ENCODE data around the gene TAB2. TPM values are rescaled to one million over a fixed set of nuclear protein-coding genes. Genes with fewer than 3 reads are reported as not detected.

Gene TAB2
- total RNA-seq, 2 experiments from 2014 or later = 121 to 123 TPM

GRCh38 chr6:149433881-149434280, 116.4 kb downstream of the TAB2 start:
- intact Hi-C loops (cut with DNase I, micrococcal nuclease) = loop anchor here (5.0 kb wide), 2 partner anchors 857 to 877 kb away; no protein-coding TSS in a partner anchor
- H3K36me3 Mint-ChIP-seq (ENCODE audit: low read depth) = no peaks in the 10 kb centered on the region
- H3K4me1 ChIP-seq (ENCODE audit: insufficient read depth, low read length) = peaks cover 6% of the 10 kb centered on the region
- H3K4me1 Mint-ChIP-seq (ENCODE audit: low read depth) = peaks cover 11% of the 10 kb centered on the region
- ChIA-PET POLR2A (interaction anchor here (0.6 kb wide), 1 partner anchor 14 kb away, joined by 3 read pairs; no protein-coding TSS in a partner anchor), CTCF (interaction anchor here (0.5 to 4.2 kb wide), 3 partner anchors 85 to 403 kb away, joined by 3 to 52 read pairs (median 4); no protein-coding TSS in a partner anchor)
- H3K9me3 Mint-ChIP-seq = no peaks in the 10 kb centered on the region
- no peaks in the 10 kb centered on the region for H3K9me3 ChIP-seq (ENCODE audit: control insufficient read depth in 1 of 2, insufficient read depth in 1 of 2, low read length in 2 of 2)
- ATAC-seq (ENCODE audit: poor library complexity) (no peak), DNase-seq (no peak)
- H3K27me3 Mint-ChIP-seq = no peaks in the 10 kb centered on the region
- no peak overlapping the region for H3K4me3 Mint-ChIP-seq
- H3K27ac Mint-ChIP-seq = no peak overlapping the region
- H3K27me3 ChIP-seq (ENCODE audit: control insufficient read depth in 1 of 2, insufficient read depth in 2 of 2, low read length in 2 of 2) = no peaks in the 10 kb centered on the region
- no peaks in the 10 kb centered on the region for H3K36me3 ChIP-seq (ENCODE audit: insufficient read depth, low read length)
- TF ChIP-seq CTCF (IDR thresholded peaks at IDR 0.05) = no peak
- no peak overlapping the region for H3K4me3 ChIP-seq (ENCODE audit: low read length)
- no peak overlapping the region for H3K27ac ChIP-seq (ENCODE audit: low read depth in 1 of 2, low read length in 2 of 2)

GRCh38 chr6:149435919-149436586, 118.5 kb downstream of the TAB2 start:
- Mint-ChIP-seq H3K27ac (no peak overlapping the region), H3K36me3 (ENCODE audit: low read depth) (no peaks in the 10 kb centered on the region), H3K9me3 (no peaks in the 10 kb centered on the region), H3K27me3 (no peaks in the 10 kb centered on the region), H3K4me3 (no peak overlapping the region), H3K4me1 (ENCODE audit: low read depth) (peaks cover 15% of the 10 kb centered on the region)
- CTCF ChIA-PET = no interaction called here
- H3K27me3 ChIP-seq (ENCODE audit: control insufficient read depth in 1 of 2, insufficient read depth in 2 of 2, low read length in 2 of 2) = no peaks in the 10 kb centered on the region
- intact Hi-C loops (cut with DNase I, micrococcal nuclease) = no loop called here
- H3K4me3 ChIP-seq (ENCODE audit: low read length) = no peak overlapping the region
- no peak for TF ChIP-seq CTCF (IDR thresholded peaks at IDR 0.05)
- H3K9me3 ChIP-seq (ENCODE audit: control insufficient read depth in 1 of 2, insufficient read depth in 1 of 2, low read length in 2 of 2) = no peaks in the 10 kb centered on the region
- H3K27ac ChIP-seq (ENCODE audit: low read depth in 1 of 2, low read length in 2 of 2) = no peak overlapping the region
- no peak for DNase-seq
- no peaks in the 10 kb centered on the region for H3K36me3 ChIP-seq (ENCODE audit: insufficient read depth, low read length)
- no peak for ATAC-seq (ENCODE audit: poor library complexity)
- H3K4me1 ChIP-seq (ENCODE audit: insufficient read depth, low read length) = peaks cover 6% of the 10 kb centered on the region
- POLR2A ChIA-PET = no interaction called here

- H3K27ac Mint-ChIP-seq = no peak overlapping the region
- CTCF ChIA-PET = interaction anchor here (0.6 kb wide), 1 partner anchor 156 kb away, joined by 4 read pairs; no protein-coding TSS in a partner anchor
Observed at GRCh38 chr6:149436647-149437046, 119.1 kb downstream of the TAB2 start.

More at GRCh38 chr6:149436647-149437046, 119.1 kb downstream of the TAB2 start:
- Histone ChIP-seq H3K4me1 (ENCODE audit: insufficient read depth, low read length) (peaks cover 6% of the 10 kb centered on the region), H3K9me3 (ENCODE audit: control insufficient read depth in 1 of 2, insufficient read depth in 1 of 2, low read length in 2 of 2) (no peaks in the 10 kb centered on the region), H3K27me3 (ENCODE audit: control insufficient read depth in 1 of 2, insufficient read depth in 2 of 2, low read length in 2 of 2) (no peaks in the 10 kb centered on the region), H3K4me3 (ENCODE audit: low read length) (no peak overlapping the region), H3K36me3 (ENCODE audit: insufficient read depth, low read length) (no peaks in the 10 kb centered on the region), H3K27ac (ENCODE audit: low read depth in 1 of 2, low read length in 2 of 2) (no peak overlapping the region)
- H3K36me3 Mint-ChIP-seq (ENCODE audit: low read depth) = no peaks in the 10 kb centered on the region
- H3K4me3 Mint-ChIP-seq = no peak overlapping the region
- DNase-seq = no peak
- intact Hi-C loops (cut with DNase I, micrococcal nuclease) = no loop called here
- no peak for TF ChIP-seq CTCF (IDR thresholded peaks at IDR 0.05)
- no peak for ATAC-seq (ENCODE audit: poor library complexity)
- POLR2A ChIA-PET = no interaction called here
- no peaks in the 10 kb centered on the region for H3K27me3 Mint-ChIP-seq
- peaks cover 15% of the 10 kb centered on the region for H3K4me1 Mint-ChIP-seq (ENCODE audit: low read depth)
- no peaks in the 10 kb centered on the region for H3K9me3 Mint-ChIP-seq

All from CD4-positive, alpha-beta T cell (primary cell).